ENCODE results near the gene ENOX1.
"Not testable (repeated sequence)": the region's sequence is repeated elsewhere in the genome, so short reads cannot be mapped to it uniquely, and the experiment has no call there.

DNA sequence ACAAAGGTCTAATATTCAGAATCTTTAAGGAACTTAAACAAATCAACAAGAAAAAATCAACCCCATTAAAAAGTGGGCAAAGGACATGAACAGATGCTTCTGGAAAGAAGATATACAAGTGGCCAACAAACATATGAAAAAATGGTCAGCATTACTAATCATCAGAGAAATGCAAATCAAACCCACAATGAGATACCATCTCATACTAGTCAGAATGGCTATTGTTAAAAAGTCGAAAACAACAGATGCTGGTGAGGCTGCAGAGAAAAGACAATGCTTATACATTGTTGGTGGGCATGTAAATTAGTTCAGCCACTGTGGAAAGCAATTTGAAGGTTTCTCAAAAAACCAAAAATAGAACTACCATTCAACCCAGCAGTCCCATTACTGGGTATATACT lies 37.9 kb upstream of the ENOX1 start:
- TF ChIP-seq EZH2 (IDR thresholded peaks at IDR 0.05): not testable (repeated sequence)
- TF ChIP-seq, protein P1, sequence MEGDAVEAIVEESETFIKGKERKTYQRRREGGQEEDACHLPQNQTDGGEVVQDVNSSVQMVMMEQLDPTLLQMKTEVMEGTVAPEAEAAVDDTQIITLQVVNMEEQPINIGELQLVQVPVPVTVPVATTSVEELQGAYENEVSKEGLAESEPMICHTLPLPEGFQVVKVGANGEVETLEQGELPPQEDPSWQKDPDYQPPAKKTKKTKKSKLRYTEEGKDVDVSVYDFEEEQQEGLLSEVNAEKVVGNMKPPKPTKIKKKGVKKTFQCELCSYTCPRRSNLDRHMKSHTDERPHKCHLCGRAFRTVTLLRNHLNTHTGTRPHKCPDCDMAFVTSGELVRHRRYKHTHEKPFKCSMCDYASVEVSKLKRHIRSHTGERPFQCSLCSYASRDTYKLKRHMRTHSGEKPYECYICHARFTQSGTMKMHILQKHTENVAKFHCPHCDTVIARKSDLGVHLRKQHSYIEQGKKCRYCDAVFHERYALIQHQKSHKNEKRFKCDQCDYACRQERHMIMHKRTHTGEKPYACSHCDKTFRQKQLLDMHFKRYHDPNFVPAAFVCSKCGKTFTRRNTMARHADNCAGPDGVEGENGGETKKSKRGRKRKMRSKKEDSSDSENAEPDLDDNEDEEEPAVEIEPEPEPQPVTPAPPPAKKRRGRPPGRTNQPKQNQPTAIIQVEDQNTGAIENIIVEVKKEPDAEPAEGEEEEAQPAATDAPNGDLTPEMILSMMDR (IDR thresholded peaks at IDR 0.05): not testable (repeated sequence)
